ENCODE measurements around the gene GTF2H2.
"Not testable (repeated sequence)": the region's sequence is repeated elsewhere in the genome, so short reads cannot be mapped to it uniquely, and the experiment has no call there.

The GTF2H2 gene

DNA sequence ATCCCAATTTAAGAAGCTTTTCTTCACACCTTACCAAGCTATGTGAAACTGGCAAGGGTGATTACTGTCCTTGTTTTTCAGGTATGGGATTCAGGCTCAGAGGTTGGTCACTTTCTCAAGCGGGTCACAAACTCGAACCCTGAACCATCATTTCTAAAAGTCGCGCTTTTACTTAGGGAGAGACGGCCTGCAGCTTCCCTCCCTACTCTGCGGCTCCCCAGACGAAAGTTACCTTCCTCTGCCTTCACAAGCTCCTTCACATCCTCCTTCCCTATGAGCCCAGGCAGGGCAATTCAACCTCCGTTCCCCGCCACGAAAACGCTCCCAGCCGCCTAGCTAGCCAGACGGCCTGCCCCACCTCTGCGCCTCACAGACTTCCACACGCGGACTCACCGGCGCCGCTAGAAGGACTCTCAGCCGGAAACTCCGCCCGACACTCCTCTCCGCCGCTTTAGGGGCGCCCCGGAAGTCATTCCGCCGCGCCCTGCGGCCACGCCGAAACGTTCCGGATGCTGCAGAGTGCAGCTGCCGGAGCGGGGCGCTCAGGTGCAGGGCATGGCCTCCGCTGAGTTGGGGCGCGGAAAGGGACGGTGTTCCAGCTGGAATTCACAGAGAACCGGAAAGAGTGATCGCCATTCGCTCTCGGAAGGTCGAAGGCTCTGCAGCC is at the start of gene GTF2H2:
Gene GTF2H2 (minus strand): TSS at position 415 of the 667 bp plus-strand sequence. CDS start 4,913 bp downstream, outside the sequence.
- DNase-seq: not testable (repeated sequence)

DNA sequence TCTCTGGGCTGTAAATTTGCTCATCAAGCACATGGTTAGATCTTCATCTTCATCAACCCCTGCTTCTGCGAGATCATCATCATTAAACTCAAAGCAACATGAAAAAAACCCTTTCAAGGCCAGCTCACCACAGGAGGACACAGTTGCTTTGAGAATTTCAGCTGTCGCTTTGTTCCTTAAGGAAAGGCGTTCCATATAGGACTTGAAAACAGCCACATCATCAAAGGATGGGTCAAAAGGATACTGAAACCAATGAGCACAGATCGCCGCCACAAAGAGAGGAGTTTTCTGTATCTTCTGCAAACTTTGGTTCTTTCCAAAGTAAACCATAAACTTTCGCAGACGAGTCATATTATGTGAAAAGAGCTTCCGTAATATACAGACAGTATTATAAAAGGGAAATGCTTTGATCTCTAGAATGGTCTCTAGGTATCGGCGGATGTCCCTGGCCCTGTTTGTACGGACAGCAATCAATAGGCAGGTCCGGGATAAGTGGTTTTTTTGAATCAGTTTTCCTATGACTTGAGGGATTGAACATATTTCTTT is 42.3 kb upstream of the GTF2H2 start:
- not testable (repeated sequence) for DNase-seq

DNA sequence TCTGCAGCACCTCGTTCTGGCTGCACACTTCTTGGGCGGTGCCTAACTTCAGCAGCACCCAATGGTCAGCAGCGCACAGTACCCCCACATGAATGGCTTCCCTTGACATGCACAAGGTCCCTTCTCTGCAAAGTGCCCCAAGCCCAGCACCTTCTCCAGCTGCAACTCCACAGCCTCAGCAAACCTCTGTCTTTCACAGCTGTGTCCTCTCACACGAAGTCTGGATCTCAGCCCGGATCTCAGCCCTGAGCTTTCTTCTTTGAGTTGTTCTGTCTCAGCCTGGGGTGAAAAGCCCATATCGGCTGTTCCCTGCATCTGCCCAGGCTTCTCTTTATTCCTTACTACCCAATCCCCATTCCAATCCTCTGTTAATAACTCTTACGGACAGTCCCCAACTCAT is 32.5 kb upstream of the GTF2H2 start:
- DNase-seq: not testable (repeated sequence)

DNA sequence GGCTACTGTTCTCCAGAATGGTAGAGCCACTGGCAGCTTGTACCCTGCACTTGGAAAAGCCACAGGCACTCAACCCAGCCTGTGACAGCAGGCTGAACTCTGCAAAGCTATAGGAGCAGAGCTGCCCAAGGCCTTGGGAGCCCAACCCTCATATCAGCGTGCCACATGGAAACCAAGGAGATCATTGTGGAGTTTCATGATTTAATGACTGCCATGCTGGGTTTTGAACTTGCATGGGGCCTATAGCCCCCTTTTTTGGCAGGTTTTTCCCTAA is 30.4 kb upstream of the GTF2H2 start:
- DNase-seq: not testable (repeated sequence)

DNA sequence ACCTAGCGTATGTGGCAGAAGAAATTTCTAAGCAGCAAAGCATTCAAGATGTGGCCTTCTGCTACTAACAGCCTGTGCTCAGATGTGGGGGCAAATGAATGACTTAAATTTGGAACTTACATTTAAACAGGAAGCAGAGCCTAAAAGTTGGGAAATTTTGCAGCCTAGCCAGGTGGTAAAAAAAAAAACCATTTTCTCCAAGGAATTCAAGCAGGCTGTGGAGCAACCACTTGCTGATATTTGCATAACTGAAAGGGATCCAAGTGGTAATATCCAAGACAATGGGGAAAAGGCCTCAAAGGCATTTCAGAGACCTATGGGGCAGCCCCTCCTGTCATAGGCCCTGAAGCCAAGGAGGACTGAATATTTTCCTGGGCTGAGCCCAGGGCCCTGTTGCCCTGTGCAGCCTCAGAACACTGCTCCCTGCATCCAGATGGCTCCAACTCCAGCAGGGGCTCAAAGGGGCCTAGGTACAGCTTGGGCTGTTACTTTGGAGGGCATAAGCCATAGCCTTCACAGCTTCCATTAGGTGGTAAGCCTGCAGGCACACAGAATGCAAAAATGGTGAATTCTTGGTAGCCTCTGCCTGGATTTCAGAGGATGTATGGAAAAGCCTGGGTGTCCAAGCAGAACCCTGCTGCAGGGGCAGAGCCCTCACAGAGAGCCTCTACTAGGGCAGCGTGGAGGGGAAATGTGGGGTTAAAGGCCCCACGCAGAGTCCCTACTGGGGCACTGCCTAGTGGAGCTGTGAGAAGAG is 29.9 kb upstream of the GTF2H2 start:
- peak; percentile 12 for DNase-seq

DNA sequence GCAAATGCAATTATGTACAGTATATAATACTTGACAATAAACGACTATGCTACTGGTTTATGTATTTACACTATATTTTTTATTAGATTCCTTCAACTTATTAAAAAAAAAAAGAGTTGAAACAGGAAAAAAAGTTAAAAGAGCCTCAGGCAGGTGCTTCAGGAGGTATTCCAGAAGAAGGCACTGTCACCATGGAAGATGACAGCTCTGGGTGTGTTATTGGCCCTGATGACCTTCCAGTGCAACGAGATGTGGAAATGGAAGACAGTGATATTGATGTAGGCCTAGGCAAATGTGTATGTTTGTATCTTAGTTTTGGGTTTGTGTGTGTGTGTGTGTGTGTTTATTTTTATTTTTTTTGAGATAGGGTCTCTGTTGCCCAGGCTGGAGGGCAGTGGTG is 22.3 kb upstream of the GTF2H2 start:
- DNase-seq: not testable (repeated sequence)

DNA sequence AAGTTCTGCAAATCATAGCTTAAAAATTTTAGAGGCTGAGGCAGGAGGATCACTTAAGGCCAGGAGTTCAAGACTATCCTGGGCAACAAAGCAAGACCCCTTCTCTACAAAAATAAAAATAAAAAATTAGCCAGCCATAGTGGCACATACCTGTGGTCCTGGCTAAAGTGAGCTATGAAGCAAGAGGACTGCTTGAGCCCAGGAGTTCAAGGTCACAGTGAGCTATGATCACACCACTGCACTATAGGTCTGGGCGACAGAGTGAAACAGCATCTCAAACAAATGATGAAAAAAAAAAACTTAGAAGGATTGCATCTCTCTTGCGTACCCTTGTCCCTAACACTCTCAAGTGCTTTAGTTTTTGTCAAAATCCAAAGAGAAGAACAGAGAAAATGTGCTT is 21.3 kb upstream of the GTF2H2 start:
- not testable (repeated sequence) for DNase-seq

DNA sequence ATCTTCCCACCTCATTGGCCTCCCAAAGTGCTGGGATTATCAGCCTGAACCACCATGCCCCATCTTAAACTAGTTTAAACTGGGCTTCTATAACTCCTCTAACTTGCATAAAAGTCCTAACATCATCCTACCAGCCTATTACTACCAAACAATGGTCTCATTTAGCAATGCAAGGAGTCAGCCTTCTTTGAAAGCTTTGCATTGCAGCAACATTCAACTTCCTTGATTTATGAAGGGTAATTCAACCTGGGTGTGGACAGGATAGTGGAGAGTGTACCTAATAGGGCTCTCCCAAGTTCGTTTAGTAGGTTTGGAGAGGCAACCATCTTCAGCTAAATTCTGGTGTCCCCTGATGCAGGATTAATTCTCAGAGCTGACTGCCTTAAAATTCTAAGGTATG is 18.7 kb upstream of the GTF2H2 start:
- DNase-seq: not testable (repeated sequence)

DNA sequence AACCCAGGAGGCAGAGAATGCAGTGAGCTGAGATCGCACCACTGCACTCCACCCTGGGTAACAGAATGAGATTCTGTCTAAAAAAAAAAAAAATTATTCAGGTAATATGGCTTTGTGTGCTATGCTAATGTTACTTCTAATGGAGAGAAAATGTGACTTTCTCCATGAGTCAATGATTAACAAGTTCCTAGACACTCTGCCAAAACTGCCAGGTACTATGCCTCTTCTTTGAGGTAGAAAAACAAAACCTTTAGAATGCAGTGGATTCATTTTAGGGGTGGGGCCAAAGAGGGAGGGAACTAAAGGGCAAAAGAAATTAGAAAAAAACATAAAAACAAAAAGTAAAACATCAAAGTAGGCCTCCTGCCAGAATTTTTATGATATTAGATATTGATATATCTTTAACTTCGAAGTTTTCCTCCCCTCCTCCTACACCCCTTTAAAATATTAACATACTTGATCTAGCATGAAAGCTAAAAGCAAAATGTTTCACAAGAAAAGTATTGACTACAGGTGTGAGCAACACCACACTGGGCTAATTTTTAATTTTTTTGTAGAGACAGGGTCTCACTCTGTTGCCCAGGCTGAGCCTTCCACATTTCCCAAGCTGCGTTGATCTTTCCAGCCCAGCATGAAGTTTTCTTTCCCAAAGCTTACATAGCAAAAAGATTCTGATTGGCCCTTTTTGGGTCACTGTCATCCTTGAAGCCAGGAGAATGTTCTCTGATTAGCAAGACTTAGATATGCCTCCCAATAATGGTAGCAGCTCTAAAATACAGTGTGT is 17.0 kb upstream of the GTF2H2 start:
- DNase-seq: not testable (repeated sequence)

DNA sequence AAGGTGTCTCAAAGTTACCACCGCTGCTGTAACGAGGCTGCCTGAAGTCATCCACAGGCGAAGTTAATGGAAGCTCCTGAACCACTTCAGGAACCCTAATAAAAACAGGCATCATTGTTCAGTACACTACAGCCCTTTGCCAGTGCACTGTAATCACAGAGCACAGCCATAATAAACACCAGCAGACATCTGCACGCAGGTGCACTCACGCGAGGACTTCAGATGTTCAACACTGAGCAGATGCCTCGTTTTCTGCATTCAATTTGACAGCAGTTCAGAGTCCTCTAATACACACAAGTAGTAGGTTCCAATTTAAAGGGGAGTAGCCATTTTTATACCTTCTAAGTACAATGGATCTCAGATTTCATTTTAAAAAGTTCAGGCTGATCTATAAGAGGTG is 15.4 kb upstream of the GTF2H2 start:
- not testable (repeated sequence) for DNase-seq

DNA sequence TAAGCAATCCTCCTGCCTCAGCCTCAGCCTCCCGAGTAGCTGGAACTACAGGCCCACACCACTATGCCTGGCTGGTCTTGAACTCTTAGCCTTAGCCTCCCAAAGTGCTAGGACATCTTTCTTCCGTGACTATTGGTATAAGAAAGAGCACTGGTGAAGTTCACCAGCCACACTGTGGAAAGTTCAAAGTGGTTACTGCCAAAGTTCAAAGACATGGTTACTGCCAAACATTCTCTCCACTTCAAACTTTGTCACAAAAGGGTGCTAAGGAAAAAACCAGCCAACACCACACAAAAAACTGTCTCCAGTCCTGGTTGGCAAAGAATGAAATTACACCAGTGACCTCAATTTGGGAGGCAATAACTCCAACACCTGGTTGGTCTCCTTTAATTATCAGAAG is 14.9 kb upstream of the GTF2H2 start:
- not testable (repeated sequence) for DNase-seq

DNA sequence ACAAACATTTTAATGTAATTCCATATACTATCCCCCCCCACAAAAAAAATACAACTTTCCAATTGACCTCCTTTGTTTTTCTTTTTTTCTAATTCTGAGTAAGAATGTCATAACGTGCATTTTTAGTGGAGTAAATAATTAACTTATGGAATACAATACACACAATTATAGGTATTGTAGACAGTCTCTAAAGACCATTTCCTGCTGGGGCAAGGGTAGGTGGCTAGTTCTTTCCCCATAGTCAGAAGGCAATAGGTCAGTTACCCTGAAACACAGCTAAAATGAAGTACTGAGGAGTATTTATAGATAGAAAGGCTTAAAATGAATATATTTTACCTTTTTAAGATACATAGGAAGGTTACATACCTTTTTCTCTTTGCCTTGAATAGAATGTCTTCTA is 6.2 kb downstream of the GTF2H2 start:
- not testable (repeated sequence) for DNase-seq

DNA sequence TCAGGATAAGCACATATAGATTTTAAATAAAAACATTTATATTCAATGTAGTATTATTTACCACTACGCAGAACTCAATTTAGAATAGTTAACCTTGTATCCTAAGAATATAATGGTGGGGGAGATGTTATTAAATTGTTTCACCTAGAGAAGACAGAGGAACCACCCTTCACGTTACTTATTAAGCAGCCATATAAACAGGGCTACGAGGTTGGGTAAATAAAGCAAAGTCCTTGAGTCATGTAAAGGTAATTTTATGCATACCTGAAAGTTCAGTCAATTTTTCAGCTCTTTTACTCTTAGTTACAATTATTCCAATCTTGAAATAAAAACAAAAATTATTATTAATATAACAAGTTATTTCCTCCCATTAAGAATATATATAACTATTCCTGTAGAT is 8.1 kb downstream of the GTF2H2 start:
- not testable (repeated sequence) for DNase-seq

DNA sequence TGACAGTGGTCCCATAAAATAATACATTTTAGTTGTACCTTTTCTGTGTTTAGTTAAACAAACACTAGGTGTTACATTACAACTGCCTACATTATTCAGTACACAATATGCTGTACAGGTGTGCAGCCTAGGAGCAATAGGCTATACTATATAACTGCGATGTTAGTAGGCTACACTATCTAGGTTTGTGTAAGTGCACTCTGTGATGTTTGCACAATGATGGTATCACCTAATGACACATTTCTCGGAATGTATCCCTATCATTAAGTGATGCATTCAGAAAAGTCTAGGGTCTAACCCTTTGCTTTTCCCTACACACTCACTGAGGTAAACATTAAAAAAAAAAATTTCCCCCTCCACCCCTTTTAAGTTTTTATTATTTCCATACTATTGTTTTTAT is 22.7 kb downstream of the GTF2H2 start:
- not testable (repeated sequence) for DNase-seq

DNA sequence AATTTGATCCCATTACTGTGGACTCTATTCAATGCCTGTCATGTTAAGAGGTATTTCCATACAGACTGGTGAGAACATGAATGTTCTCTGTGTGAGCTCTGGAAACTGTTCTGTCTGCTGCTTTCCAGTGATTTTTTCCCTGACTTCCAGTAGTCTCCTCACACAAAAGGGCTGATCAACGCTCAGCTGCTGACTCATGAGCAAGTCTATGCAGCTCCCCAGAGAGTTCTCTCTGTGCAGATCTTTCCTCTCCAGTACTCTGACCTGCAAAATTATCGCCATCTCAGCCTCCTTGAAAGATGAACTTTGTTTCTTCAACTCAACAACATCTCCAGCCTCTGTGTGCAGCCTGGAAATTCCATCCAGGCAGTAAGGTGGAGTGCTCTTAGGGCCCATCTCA is 23.3 kb downstream of the GTF2H2 start:
- DNase-seq: not testable (repeated sequence)

DNA sequence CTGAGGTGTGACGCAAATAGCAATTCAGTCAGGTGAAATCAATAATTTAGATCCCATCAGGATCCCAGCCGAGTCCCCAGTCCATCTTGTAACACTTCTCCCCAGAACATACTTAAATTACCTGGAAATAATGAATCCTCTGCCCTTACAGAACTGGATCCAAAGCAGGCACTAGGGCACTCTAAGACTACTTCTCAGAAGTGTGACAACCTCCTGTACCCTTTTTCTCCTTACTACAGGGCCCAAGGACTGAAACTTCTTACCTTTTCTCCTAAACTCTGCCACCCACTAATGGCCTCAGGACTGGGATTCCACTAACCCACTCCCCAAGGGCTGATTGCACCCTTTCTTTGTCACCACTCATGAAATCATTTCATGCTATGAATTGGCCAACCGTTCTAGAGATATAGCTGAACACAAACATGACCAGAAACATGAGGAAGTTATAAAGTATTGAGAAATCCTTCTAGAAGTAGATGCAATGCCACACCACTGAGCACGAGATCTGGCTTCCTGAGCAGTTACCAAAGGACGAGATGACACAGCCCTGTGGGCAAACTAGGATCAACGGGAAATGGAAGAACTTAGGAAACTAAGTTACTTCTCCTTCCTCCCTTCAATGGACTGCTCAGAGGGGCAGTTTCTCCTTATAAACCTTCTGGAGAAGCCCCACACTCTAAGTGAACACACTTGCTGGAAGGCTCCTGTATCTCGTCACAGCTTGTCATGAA is 36.3 kb downstream of the GTF2H2 start:
- DNase-seq: not testable (repeated sequence)

DNA sequence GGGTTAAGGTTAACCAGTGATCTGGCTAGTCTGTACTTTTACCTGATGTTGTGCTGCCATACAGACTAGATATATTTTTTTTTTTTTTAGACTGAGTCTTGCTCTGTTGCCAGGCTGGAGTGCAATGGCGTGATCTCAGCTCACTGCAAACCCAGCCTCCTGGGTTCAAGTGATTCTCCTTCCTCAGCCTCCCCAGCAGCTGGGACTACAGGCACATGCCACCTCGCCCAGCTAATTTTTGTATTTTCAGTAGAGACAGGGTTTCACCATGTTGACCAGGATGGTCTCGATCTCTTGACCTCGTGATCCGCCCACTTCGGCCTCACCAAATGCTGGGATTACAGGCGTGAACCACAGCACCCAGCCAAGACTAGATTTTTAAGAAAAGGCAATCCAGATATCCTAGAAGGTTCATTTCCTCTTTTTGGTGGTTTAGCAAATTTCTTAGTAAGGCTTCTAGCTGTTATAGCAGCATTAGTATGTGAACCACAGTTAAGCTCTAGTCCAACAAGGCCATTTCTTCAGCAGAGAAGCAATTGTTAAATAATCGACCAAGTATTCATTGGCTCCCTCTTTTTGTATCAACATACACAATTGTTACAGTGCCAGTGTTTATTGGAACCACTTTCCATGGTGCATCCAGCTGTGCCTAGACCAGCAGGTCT is 42.1 kb downstream of the GTF2H2 start, which contains the start of gene NAIP:
Gene NAIP (minus strand): TSS at position 51 of the 665 bp plus-strand sequence. CDS start 12,424 bp downstream, outside the sequence.
- not testable (repeated sequence) for DNase-seq

DNA sequence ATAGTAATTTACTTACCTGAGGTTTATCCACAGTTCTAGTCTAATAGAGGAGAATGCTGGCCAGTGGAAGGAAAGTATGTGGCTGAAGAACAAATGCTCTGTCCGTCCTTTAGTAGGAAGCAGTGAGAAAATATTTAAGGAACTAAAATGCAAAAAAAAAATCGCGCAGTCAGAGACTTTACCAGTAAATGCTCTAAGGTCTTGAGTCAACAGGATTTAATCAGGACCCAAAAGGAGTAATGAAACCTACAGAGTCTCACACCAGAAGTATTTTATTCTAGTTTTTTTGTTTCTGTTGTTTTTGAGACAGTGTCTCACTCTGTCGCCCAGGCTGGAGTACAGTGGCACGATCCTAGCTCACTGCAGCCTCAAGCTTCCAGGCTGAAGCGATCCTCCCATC is 46.8 kb downstream of the GTF2H2 start:
- DNase-seq: not testable (repeated sequence)

DNA sequence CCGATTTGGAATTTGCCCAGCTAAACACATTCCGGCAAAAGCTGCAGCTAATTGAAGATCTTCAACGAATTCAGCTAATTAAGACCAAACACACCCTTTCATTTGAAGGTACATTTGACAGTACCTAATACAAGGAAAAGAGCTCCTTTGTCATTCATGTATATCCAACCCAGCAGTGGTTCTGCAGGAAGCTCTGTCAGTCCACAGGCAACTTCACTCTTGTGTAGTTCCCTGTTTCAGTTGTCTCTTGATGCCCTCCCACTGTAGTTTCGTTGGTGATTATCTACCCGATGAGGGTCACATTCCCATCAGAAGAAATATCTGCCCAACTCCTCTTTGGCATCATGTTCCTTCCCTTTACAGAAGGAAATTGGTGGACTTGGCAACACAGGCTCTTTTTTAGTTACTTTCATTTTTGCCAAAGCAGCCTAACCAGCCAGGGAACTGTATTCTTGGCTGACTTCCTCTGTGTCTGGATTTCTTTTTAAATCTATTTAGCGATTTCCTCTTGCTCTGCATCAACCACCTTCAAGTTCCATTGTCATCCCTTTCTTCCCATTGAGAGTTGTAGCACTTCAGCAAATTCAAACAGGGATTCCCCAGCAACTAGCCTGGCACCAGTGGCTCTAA is 49.0 kb downstream of the GTF2H2 start:
- DNase-seq: not testable (repeated sequence)

DNA sequence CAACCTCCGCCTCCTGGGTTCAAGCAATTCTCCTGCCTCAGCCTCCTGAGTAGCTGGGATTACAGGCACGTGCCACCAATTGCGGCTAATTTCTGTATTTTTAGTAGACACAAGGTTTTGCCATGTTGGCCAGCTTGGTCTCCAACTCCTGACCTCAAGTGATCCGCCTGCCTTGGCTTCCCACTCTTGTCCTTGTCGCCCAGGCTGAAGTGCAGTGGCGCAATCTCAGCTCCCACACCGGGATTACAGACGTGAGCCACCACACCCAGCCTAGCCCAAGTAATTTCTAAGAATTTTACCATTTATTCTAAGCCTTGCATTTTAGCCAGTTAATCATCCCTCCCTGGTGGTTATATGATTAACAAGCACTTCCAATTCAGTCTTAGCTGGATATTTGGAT is 53.3 kb downstream of the GTF2H2 start:
- no peak for DNase-seq

DNA sequence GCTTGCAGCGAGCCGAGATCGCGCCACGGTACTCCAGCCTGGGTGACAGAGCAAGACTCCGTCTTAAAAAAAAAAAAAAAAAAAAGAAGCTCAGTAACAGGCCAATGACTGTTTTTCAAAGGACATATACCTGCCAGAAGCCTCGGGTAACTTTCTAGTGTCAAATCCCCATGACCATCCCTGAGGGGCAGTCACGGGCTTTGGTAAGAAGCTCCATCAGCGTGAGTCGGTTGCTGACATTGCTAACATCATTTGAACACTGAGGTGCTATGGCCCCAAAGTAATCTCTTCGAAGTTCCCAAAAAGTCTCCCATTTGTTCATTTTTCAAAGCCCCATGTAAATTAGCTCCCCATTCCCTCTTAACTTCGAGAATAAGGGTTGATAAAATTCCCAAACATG is 53.9 kb downstream of the GTF2H2 start:
- DNase-seq: no peak
